K562 (cell line): ENCODE results near the gene ARID4B. TPM values are rescaled to one million over a fixed set of nuclear protein-coding genes. Genes with fewer than 3 reads are reported as not detected.

ENCODE experiments used
- ATAC-seq: fragments of 200-7000 bp; cut with Tn5 transposase; 3 replicates; pipeline ENCODE4 v1.9.1; 2020; ENCODE audit warnings: moderate library complexity
- BruUV-seq: library from RNA; stranded (reverse); fragments of 400-500 nt; replicated peaks from 2 replicates; lab custom pipeline; 2021; lab: Mats Ljungman, UMichigan
- CTCF ChIA-PET: fragments of 300-600 bp; formaldehyde crosslinking; extraction: SDS; loops from one replicate; lab custom pipeline; 2021; ENCODE audit warnings: low intra/inter-chr PET ratio; lab: Yijun Ruan, JAX
- POLR2A ChIA-PET: fragments of 300-600, 350-650 bp; sonication (Branson Sonifier 250); formaldehyde crosslinking; extraction: SDS; loops from one replicate; lab custom pipeline; 2021; ENCODE audit warnings: antibody characterized with exemption, inconsistent platforms; lab: Yijun Ruan, JAX
- DNase-seq, 4 experiments: peaks; one replicate each; pipeline versions ENCODE4 v3.0.0 to v3.0.0-alpha.2; 2011 to 2018; ENCODE audit warnings: low spot score in 3 of 4, mixed read lengths in 3 of 4; ENCODE audit errors: extremely low read depth in 1 of 4
- FAIRE-seq: peaks from 2 replicates; lab custom pipeline; 2011; peaks lifted over from hg19 to GRCh38; lab: Jason Lieb, UNC
- H2AFZ ChIP-seq: 2 replicates; pipeline ENCODE4 v1.6.0; 2011; ENCODE audit warnings: low read depth, low read length, control low read depth, inconsistent platforms
- H3K27ac ChIP-seq: fragments of 200-600 bp; 3 replicates; pipeline ENCODE4 v1.8.0; 2011; ENCODE audit warnings: low read depth, mild to moderate bottlenecking, control low read depth, inconsistent platforms, low read length, moderate library complexity, mixed read lengths; ENCODE audit errors: extremely low read depth
- H3K27me3 ChIP-seq, 2 experiments: fragments of 300-600 bp in 1 of 2; 2 replicates in 1 of 2; 3 replicates in 1 of 2; pipeline versions ENCODE4 v1.6.0 to v1.8.0; 2011; ENCODE audit warnings: inconsistent platforms in 2 of 2, low read length in 2 of 2, mild to moderate bottlenecking in 1 of 2, mixed read lengths in 1 of 2, moderate library complexity in 1 of 2; ENCODE audit not compliant: control insufficient read depth in 2 of 2, insufficient read depth in 2 of 2
- H3K36me3 ChIP-seq: fragments of 300-600 bp; 3 replicates; pipeline ENCODE4 v1.8.0; 2011; ENCODE audit warnings: mild to moderate bottlenecking, low read length, inconsistent platforms; ENCODE audit not compliant: control insufficient read depth, insufficient read depth
- H3K4me1 ChIP-seq, 2 experiments: fragments of 200-600 bp in 1 of 2; replicated peaks in 1 of 2; 2 replicates in 1 of 2; 3 replicates in 1 of 2; pipeline versions ENCODE4 v1.5.1 to v1.8.0; 2011; ENCODE audit warnings: inconsistent platforms in 2 of 2, low read length in 2 of 2, mild to moderate bottlenecking in 1 of 2, mixed read lengths in 1 of 2, moderate library complexity in 1 of 2; ENCODE audit not compliant: control insufficient read depth in 2 of 2, insufficient read depth in 2 of 2
- H3K4me2 ChIP-seq: 2 replicates; pipeline ENCODE4 v1.6.1; 2011; ENCODE audit warnings: low read length, control low read depth, inconsistent platforms, mixed read lengths; ENCODE audit not compliant: insufficient read depth
- H3K4me3 ChIP-seq: fragments of 200-600 bp; sonication (generic), shearing (Covaris generic); 2 replicates; pipeline ENCODE4 v1.5.1; 2016; ENCODE audit warnings: control low read depth, inconsistent platforms
- H3K79me2 ChIP-seq: fragments of 200-600 bp; 3 replicates; pipeline ENCODE4 v1.8.0; 2011; ENCODE audit warnings: low read length, inconsistent platforms; ENCODE audit not compliant: control insufficient read depth, insufficient read depth
- H3K9ac ChIP-seq, 2 experiments: 2 replicates each; pipeline versions ENCODE4 v1.6.0 to v1.6.1; 2011; ENCODE audit warnings: low read depth in 2 of 2, low read length in 2 of 2, control low read depth in 1 of 2, inconsistent platforms in 1 of 2, mild to moderate bottlenecking in 1 of 2, mixed read lengths in 1 of 2; ENCODE audit not compliant: insufficient read depth in 1 of 2
- H3K9me1 ChIP-seq: one replicate; pipeline ENCODE4 v1.6.0; 2011; ENCODE audit warnings: inconsistent platforms, mild to moderate bottlenecking, low read length, moderate library complexity; ENCODE audit not compliant: control insufficient read depth, insufficient read depth
- H3K9me3 ChIP-seq: replicated peaks from 2 replicates; pipeline ENCODE4 v1.5.1; 2011; ENCODE audit warnings: low read depth, low read length, inconsistent platforms; ENCODE audit not compliant: control insufficient read depth, insufficient read depth
- H4K20me1 ChIP-seq: replicated peaks from 2 replicates; pipeline ENCODE4 v1.6.1; 2011; ENCODE audit warnings: low read length, inconsistent platforms, mixed read lengths; ENCODE audit not compliant: control insufficient read depth, insufficient read depth
- ADNP ChIP-seq: fragments of 200-800 bp; sonication (Bioruptor generic); IDR thresholded peaks from 2 replicates; pipeline ENCODE4 v1.6.1; 2016; ENCODE audit warnings: missing genetic modification characterization, missing compliant biosample characterization
- ARHGAP35 ChIP-seq: fragments of 450-650 bp; IDR thresholded peaks from 2 replicates; pipeline ENCODE4 v1.6.1; 2018; ENCODE audit not compliant: partially characterized antibody
- BRD9 ChIP-seq: fragments of 450-650 bp; IDR thresholded peaks from 2 replicates; pipeline ENCODE4 v1.6.1; 2018; ENCODE audit warnings: low read depth; ENCODE audit not compliant: partially characterized antibody
- EGR1 ChIP-seq: fragments of 450-650 bp; conservative IDR thresholded peaks from 2 replicates; pipeline ENCODE4 v1.6.1; 2017; ENCODE audit warnings: mild to moderate bottlenecking
- ETV1 ChIP-seq: fragments of 450-650 bp; conservative IDR thresholded peaks from 2 replicates; pipeline ENCODE4 v1.6.1; 2016; ENCODE audit warnings: missing genetic modification characterization, control low read depth, low read depth, missing compliant biosample characterization
- EWSR1 ChIP-seq: fragments of 450-650 bp; IDR thresholded peaks from 2 replicates; pipeline ENCODE4 v1.6.1; 2018; ENCODE audit warnings: borderline replicate concordance, mild to moderate bottlenecking, low read depth, moderate library complexity; ENCODE audit not compliant: partially characterized antibody
- GMEB1 ChIP-seq: fragments of 250-450 bp; sonication (Bioruptor Pico); IDR thresholded peaks from 2 replicates; pipeline ENCODE4 v1.4.0; 2020; ENCODE audit warnings: mild to moderate bottlenecking
- HDAC2 ChIP-seq: fragments of 450-650 bp; IDR thresholded peaks from 2 replicates; pipeline ENCODE4 v1.6.1; 2016; ENCODE audit warnings: mild to moderate bottlenecking
- KDM1A ChIP-seq, 2 experiments: fragments of 450-650 bp; IDR thresholded peaks; 2 replicates each; pipeline ENCODE4 v1.6.1; 2016; ENCODE audit warnings: mild to moderate bottlenecking in 2 of 2
- MAZ ChIP-seq, 2 experiments: fragments of 450-650 bp in 1 of 2; sonication (generic) in 1 of 2; formaldehyde crosslinking; IDR thresholded peaks in 1 of 2; conservative IDR thresholded peaks in 1 of 2; 2 replicates each; pipeline versions ENCODE4 v1.4.0 to v1.5.0; 2020; ENCODE audit warnings: mild to moderate bottlenecking in 1 of 2, missing genetic modification reagents in 1 of 2
- MCM5 ChIP-seq: fragments of 450-650 bp; IDR thresholded peaks from 2 replicates; pipeline ENCODE4 v1.6.1; 2016; ENCODE audit warnings: low read depth
- MYBL2 ChIP-seq, 2 experiments: fragments of 450-650 bp in 1 of 2; sonication (generic) in 1 of 2; formaldehyde crosslinking in 1 of 2; IDR thresholded peaks; 2 replicates each; pipeline versions ENCODE4 v1.6.1 to v1.8.1; 2017 to 2022; ENCODE audit warnings: borderline replicate concordance in 1 of 2, inconsistent platforms in 1 of 2, low read depth in 1 of 2, mild to moderate bottlenecking in 1 of 2, missing genetic modification reagents in 1 of 2, moderate library complexity in 1 of 2
- NFIX ChIP-seq: fragments of 250-450 bp; sonication (Bioruptor Pico); IDR thresholded peaks from 2 replicates; pipeline ENCODE4 v1.4.0; 2020; ENCODE audit warnings: low read depth, mild to moderate bottlenecking, moderate library complexity
- PHB2 ChIP-seq: fragments of 450-650 bp; IDR thresholded peaks from 2 replicates; pipeline ENCODE4 v1.6.1; 2017; ENCODE audit warnings: low read depth
- SAFB2 ChIP-seq: fragments of 200-400 bp; formaldehyde crosslinking; IDR thresholded peaks from 2 replicates; pipeline ENCODE4 v1.6.1; 2018; ENCODE audit warnings: borderline replicate concordance, low read length, low read depth, moderate library complexity; ENCODE audit not compliant: severe bottlenecking
- SMARCE1 ChIP-seq: fragments of 450-650 bp; IDR thresholded peaks from 2 replicates; pipeline ENCODE4 v1.7.1; 2016; ENCODE audit warnings: mild to moderate bottlenecking
- TCF7 ChIP-seq: sonication (generic); IDR thresholded peaks from 2 replicates; pipeline ENCODE4 v1.6.1; 2016; ENCODE audit warnings: antibody characterized with exemption, borderline replicate concordance
- ZNF3 ChIP-seq: fragments of 250-450 bp; sonication (Bioruptor Pico); IDR thresholded peaks from 2 replicates; pipeline ENCODE4 v1.5.0; 2021; ENCODE audit warnings: mild to moderate bottlenecking, moderate library complexity
- WGBS: fragments of 100-300 bp; shearing (Covaris generic); methylation state at CpG from one replicate; pipeline ENCODE4 v1.1.6; 2016; ENCODE audit warnings: low coverage, mixed read lengths; ENCODE audit not compliant: insufficient coverage; ENCODE audit errors: missing lambda C conversion rate; 5-methylcytosine and 5-hydroxymethylcytosine counted together
- in situ Hi-C: fragments of 300-500 bp; cut with MboI; formaldehyde crosslinking; loops from 4 replicates; pipeline ENCODE4 v1.15.0; 2018; ENCODE audit warnings: inconsistent platforms, mixed read lengths
- intact Hi-C: fragments of 100-400 bp; cut with micrococcal nuclease; formaldehyde crosslinking; loops from 2 replicates; pipeline ENCODE4 v1.14.2; 2022
- polyA plus RNA-seq, 8 experiments: library from polyadenylated mRNA; depleted of rRNA in 4 of 8; stranded (reverse) in 5 of 8; unstranded in 3 of 8; fragments of >200 nt; fragmentation: Nextera tagmentation in 2 of 8; fragmentation: Illumina TruSeq in 1 of 8; extraction: Ambion mirVana in 2 of 8; extraction: Trizol in 1 of 8; gene quantifications; 2 replicates each; pipeline versions ENCODE4 v1.2.1 to v1.2.3, GENCODE V29; 2011 to 2014; ENCODE audit warnings: inconsistent platforms in 1 of 8, missing spikeins in 1 of 8
- total RNA-seq, 7 experiments: library from RNA; depleted of rRNA in 6 of 7; stranded (reverse); fragments of >200 nt in 6 of 7; fragmentation: Illumina TruSeq in 2 of 7; extraction: Trizol in 2 of 7; gene quantifications; 2 replicates each; pipeline versions ENCODE4 v1.2.1 to v1.2.3, GENCODE V29; 2011 to 2021; ENCODE audit warnings: low replicate concordance in 1 of 7

Gene ARID4B
- total and polyA plus RNA-seq, 9 of the 15 experiments (the other 6 are each of a cell fraction or from before 2014, with no cell fraction given): 8.4 to 38.9 (median 18.5) TPM

GRCh38 chr1:235299169-235299858, 28.7 kb downstream of the ARID4B start (continued):
- TF ChIP-seq EGR1 (peak; percentile 22; the same call in 1 of the 2 replicates), MYBL2 (IDR thresholded peaks at IDR 0.05; ENCODE audit: low read depth) (no peak), MYBL2 (CRISPR knock-in tag; IDR thresholded peaks at IDR 0.05; ENCODE audit: borderline replicate concordance) (no peak), ARHGAP35 (no peak), MCM5 (no peak), PHB2 (no peak; the same call in 1 of the 2 replicates), GMEB1 (CRISPR knock-in tag) (no peak), ADNP (tag) (no peak), SMARCE1 (0 out of 2 replicates have a peak, but pooled peaks have one; percentile 13), KDM1A (IDR thresholded peaks at IDR 0.05) (peak in 1 of 2 experiments; percentile 15; a peak in 1 of 4 replicates)

- ChIA-PET POLR2A (interaction anchor here (1.1 to 2.2 kb wide), 5 partner anchors 9 to 24 kb away, joined by 3 to 9 read pairs (median 5); no protein-coding TSS in a partner anchor), CTCF (no interaction called here)
- Histone ChIP-seq H3K9me3 (no peaks in the 10 kb centered on the region), H3K9ac (peak overlapping the region; percentile 7 to 76; a peak in 2 of 4 replicates), H2AFZ (no peak overlapping the region), H3K9me1 (peaks cover under 1% of the 10 kb centered on the region), H3K79me2 (peaks cover 95% of the 10 kb centered on the region), H3K4me1 (peaks cover 14 to 30% of the 10 kb centered on the region in 2 experiments), H3K27ac (peak overlapping the region; percentile 71; the same call in 2 of the 3 replicates), H4K20me1 (peaks cover 21% of the 10 kb centered on the region; the same call in 1 of the 2 replicates), H3K4me3 (no peak overlapping the region), H3K36me3 (0 out of 3 replicates have a peak, but pooled peaks cover 1% of the 10 kb centered on the region), H3K4me2 (peak overlapping the region; percentile 17), H3K27me3 (no peaks in the 10 kb centered on the region)
- DNase-seq (no peak), ATAC-seq (peak; percentile 10), FAIRE-seq (no peak)
- WGBS: 18% methylated on average over 2 of the region's 2 CpGs
- TF ChIP-seq EWSR1 (no peak), HDAC2 (no peak), MAZ (CRISPR knock-in tag; conservative IDR thresholded peaks at IDR 0.05 in 1 of 2, IDR thresholded peaks at IDR 0.05 in 1 of 2) (no peak), ZNF3 (CRISPR knock-in tag) (no peak), NFIX (no peak), ETV1 (tag) (no peak), TCF7 (no peak), SAFB2 (no peak), BRD9 (no peak)
- intact Hi-C loops (no loop called here), in situ Hi-C loops (no loop called here)
- no TSS peak for BruUV-seq
Observed at GRCh38 chr1:235298758-235299157, 29.2 kb downstream of the ARID4B start.
